Measurements from ENCODE around the gene ADCY1.
"Not testable (repeated sequence)": the region's sequence is repeated elsewhere in the genome, so short reads cannot be mapped to it uniquely, and the experiment has no call there.

The ADCY1 gene

DNA sequence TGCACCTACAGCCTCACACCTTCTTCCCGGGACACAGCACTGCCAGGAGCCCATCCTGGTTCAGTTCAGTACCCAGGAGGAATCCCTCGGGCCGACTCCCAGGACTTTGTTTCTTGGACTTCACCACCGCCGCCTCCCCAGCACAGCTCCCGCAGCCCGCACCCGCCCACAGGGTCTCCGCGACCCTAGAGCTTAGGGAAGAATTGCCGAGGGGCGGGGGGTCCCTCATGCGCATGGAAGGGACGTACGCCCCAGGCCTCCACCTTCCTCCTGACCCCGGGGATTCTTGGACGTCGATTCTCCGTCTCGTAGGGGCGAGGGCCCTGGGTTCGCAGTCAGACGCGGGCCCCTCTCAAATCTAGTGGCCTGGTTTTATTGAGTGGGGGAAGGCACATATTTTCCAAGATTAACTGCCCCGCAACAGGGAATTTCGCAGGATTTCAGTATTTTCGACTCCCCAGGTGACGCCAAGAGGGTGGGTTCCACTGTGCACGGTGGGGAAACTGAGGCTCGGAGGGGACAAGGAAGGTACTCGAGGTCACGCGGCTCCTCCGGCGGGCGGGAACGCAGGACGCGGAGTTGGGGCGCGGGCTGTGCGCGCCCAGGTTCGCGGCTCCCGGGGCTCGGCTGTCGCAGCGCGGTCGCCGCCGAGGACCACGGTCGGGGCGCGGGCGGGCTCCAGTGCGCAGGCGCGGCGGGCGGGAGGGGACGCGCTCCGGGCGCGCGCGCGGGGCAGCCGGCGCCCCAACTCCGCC is at the start of gene ADCY1:
Gene ADCY1, plus strand, starts transcription at position 708 of the 755 bp plus-strand sequence. CDS start 176 bp downstream, outside the sequence.
- H3K9ac ChIP-seq (ENCODE audit: low read depth, low read length) = peak within 1 kb of the TSS; percentile 81
- no peaks in the 10 kb centered on the region for H3K9me3 ChIP-seq (ENCODE audit: control insufficient read depth, insufficient read depth, low read length)
- peaks cover 4% of the 10 kb centered on the region; the same call in 1 of the 2 replicates for H3K4me1 ChIP-seq (ENCODE audit: insufficient read depth, low read length)
- no peaks in the 10 kb centered on the region for H3K36me3 ChIP-seq (ENCODE audit: insufficient read depth, low read length)

DNA sequence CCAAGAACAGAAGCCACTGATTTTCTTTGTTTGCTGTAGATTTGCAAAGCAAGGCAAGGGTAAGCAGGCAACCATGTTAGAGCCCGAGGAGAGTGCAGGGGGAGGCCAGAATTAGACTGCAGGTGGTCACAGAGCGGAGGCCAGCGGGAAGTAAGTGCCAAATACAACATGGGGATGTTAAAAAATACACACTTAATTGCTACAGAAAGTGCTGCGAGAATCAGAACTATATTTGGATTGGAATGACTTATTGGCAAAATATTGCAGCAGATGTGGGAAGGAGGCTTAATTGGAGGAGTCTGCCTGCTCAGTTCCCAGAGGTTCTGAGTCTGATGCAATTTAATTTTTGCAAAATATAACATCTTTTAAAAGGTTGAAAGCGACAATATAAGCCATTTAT is 49.7 kb upstream of the ADCY1 start:
- H3K36me3 ChIP-seq (ENCODE audit: insufficient read depth, low read length) = no peaks in the 10 kb centered on the region
- H3K4me1 ChIP-seq (ENCODE audit: insufficient read depth, low read length) = no peaks in the 10 kb centered on the region
- peaks cover 2% of the 10 kb centered on the region; the same call in 1 of the 2 replicates for H3K9me3 ChIP-seq (ENCODE audit: control insufficient read depth, insufficient read depth, low read length)
- H3K9ac ChIP-seq (ENCODE audit: low read depth, low read length) = no peak overlapping the region

DNA sequence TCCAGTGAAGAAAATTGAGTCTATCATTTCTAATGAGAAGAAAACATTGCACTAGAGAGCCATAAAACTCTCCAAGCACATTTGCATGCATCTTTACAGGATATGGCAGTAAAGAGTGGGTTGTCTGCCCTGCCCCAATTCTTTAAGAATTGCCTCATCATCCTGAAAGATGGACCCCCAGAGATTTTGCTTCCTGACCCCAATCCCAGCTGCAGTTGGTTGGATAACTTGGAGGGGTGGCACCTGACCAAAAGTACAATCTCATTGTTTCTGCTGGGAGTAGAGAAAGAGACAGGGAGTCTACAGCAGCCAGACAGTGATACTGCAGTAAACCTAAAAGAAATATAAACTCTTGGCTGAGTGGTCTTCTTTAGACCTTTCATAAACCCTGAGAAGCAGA is 49.1 kb upstream of the ADCY1 start:
- Histone ChIP-seq H3K4me1 (ENCODE audit: insufficient read depth, low read length) (no peaks in the 10 kb centered on the region), H3K9me3 (ENCODE audit: control insufficient read depth, insufficient read depth, low read length) (no peaks in the 10 kb centered on the region), H3K9ac (ENCODE audit: low read depth, low read length) (no peak overlapping the region), H3K36me3 (ENCODE audit: insufficient read depth, low read length) (no peaks in the 10 kb centered on the region)

DNA sequence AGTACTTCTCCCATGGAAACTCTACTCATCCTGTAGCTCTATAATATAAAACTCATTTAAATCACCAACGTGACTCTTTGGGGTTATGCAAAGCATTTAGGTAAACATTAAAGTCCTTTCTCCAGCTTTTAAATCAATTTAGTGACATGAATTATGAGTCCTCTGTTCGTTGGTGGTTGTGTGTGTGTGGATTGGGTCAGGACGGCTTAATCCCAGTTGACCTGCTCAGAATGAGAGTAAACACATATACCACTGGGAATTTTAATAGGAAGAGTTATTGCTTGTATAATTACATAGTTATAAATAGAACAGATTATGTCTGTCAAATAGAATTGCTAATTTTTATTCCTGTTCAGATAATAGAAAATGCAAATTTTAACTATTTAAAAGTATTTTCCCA is 30.7 kb upstream of the ADCY1 start:
- Histone ChIP-seq H3K9ac (ENCODE audit: low read depth, low read length) (no peak overlapping the region), H3K36me3 (ENCODE audit: insufficient read depth, low read length) (no peaks in the 10 kb centered on the region), H3K9me3 (ENCODE audit: control insufficient read depth, insufficient read depth, low read length) (peaks cover 2% of the 10 kb centered on the region; the same call in 1 of the 2 replicates), H3K4me1 (ENCODE audit: insufficient read depth, low read length) (no peaks in the 10 kb centered on the region)

DNA sequence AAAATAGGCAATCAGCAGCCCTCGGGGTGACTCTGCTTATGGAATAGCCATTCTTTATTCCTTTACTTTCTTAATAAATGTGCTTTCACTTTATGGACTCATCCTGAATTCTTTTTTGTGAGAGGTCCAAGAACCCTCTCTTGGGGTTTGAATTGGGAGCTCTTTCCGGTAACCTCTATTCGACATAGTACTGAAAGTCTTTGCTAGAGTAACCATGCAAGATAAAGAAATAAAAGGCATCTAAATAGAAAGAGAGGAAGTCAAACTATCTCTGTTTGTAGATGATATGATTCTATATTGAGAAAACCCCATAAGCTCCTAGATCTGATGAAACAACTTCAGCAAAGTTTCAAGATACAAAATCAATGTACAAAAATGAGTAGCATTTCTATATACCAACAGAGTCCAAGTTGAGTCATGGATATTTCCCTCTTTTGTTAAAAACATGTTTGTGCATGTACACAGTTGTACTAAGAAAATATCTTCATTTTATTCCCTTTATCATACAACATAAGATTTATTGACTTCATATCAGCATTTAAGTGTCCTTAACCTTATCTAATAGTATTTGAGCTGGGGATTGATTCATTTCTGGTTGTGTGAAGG is 29.0 kb upstream of the ADCY1 start:
- H3K9me3 ChIP-seq (ENCODE audit: control insufficient read depth, insufficient read depth, low read length); H3K36me3 ChIP-seq (ENCODE audit: insufficient read depth, low read length): not testable (repeated sequence)

DNA sequence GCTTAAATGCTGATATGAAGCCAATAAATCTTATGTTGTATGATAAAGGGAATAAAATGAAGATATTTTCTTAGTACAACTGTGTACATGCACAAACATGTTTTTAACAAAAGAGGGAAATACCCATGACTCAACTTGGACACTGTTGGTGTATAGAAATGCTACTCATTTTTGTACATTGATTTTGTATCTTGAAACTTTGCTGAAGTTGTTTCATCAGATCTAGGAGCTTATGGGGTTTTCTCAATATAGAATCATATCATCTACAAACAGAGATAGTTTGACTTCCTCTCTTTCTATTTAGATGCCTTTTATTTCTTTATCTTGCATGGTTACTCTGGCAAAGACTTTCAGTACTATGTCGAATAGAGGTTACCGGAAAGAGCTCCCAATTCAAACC is 25.3 kb upstream of the ADCY1 start:
- not testable (repeated sequence) for H3K9ac ChIP-seq (ENCODE audit: low read depth, low read length); H3K9me3 ChIP-seq (ENCODE audit: control insufficient read depth, insufficient read depth, low read length); H3K4me1 ChIP-seq (ENCODE audit: insufficient read depth, low read length); H3K36me3 ChIP-seq (ENCODE audit: insufficient read depth, low read length)

More for the DNA sequence above, 29.0 kb upstream of the ADCY1 start:
- H3K9ac ChIP-seq (ENCODE audit: low read depth, low read length); H3K4me1 ChIP-seq (ENCODE audit: insufficient read depth, low read length): not testable (repeated sequence)

DNA sequence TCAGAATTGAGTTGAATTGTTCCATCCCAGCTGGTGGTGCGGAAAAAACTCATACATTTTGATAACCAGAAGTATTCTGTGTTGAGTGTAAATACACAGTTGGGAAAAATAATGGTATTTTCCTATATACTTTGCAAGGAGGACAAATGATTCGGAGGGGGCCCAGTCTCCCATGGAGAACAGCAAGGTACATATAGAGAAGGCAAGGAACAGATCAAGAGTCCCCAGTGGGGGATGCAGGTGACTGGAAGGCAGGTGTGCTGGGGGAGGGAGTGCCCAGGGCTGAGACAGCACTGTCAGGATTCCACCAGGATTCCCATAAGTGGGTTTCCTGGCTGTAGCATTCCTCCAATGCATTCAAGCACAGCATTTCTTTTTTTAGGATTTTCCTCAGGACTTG is 10.8 kb upstream of the ADCY1 start:
- Histone ChIP-seq H3K4me1 (ENCODE audit: insufficient read depth, low read length) (no peaks in the 10 kb centered on the region), H3K9me3 (ENCODE audit: control insufficient read depth, insufficient read depth, low read length) (peaks cover 6% of the 10 kb centered on the region), H3K9ac (ENCODE audit: low read depth, low read length) (no peak overlapping the region), H3K36me3 (ENCODE audit: insufficient read depth, low read length) (no peaks in the 10 kb centered on the region)

DNA sequence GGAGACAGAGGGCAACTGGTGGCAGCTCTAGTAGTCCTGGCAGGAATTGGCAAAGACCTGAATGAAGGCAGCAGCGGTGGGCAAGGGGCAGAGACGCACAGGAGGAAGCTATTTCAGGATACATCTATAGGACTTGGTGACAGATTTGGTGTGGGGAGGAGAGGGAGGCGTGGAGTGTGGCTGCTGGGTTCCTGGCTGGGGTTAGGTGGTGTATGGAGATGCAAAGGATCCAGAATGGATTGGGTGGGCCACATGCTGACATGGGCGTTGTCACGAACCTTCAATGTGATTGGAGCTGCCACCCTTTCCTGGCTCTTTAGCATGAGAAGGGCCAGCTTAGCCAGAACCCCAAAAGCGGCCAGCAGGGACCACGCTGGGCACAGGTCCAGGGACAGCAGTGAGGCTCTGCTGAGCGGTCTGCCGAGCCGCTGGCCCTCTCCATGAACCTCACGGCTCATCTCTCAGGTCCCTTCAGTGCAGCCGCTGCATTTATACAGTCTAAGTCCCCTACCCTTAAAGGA is 10.2 kb upstream of the ADCY1 start:
- Histone ChIP-seq H3K36me3 (ENCODE audit: insufficient read depth, low read length) (no peaks in the 10 kb centered on the region), H3K4me1 (ENCODE audit: insufficient read depth, low read length) (no peaks in the 10 kb centered on the region), H3K9me3 (ENCODE audit: control insufficient read depth, insufficient read depth, low read length) (peaks cover 6% of the 10 kb centered on the region), H3K9ac (ENCODE audit: low read depth, low read length) (no peak overlapping the region)

DNA sequence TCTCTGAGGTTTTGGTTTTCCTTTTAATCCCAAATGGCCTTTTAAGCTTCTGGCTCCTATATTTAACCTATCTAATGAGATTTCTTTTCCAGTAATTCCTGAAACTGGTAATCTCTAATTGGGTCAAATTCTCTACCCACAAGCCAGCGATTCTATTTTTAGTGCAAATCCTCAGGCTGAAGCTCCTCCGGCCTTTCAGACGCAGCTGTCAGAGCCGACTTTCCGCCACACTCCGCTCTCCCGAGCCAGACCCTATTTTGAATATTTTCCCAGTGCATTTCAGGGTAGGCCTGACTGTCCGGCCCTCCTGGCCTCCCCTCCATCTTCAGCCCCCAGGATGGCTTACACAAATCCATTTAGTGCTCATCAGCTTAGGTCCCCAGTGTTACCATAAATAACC is 9.7 kb upstream of the ADCY1 start:
- no peaks in the 10 kb centered on the region for H3K36me3 ChIP-seq (ENCODE audit: insufficient read depth, low read length)
- H3K9me3 ChIP-seq (ENCODE audit: control insufficient read depth, insufficient read depth, low read length) = peaks cover 1% of the 10 kb centered on the region; the same call in 1 of the 2 replicates

DNA sequence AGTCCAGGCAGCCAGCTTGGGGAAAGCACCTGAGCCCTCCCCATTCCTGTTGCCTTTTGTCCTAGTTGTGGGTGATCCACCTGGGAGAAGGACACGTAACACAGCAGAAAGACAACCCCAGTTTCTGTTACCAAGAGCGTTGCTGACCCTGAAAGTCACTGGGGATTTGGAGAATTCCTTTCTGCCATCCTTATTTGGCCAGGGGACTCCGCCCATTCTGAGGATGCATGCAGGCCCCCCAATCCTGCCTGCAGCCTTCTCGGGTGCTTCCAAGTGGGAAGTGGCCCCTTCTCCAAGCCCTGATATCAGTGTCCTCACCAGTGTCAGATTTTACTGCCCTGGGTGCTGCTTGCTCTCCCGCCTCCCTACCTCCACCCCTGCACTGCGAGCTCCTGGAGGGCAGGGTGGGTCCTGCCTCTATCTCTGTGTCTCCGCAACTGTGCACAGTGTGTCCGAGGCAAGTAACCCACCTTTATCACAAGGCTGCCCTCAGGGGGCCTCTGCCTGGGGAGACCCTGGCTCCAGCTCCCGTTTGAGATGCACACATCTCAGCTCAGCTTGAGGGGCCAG is 9.2 kb upstream of the ADCY1 start:
- Histone ChIP-seq H3K4me1 (ENCODE audit: insufficient read depth, low read length) (no peaks in the 10 kb centered on the region), H3K9me3 (ENCODE audit: control insufficient read depth, insufficient read depth, low read length) (no peaks in the 10 kb centered on the region)

More for the DNA sequence above, 9.7 kb upstream of the ADCY1 start:
- Histone ChIP-seq H3K9ac (ENCODE audit: low read depth, low read length) (no peak overlapping the region), H3K4me1 (ENCODE audit: insufficient read depth, low read length) (no peaks in the 10 kb centered on the region)

DNA sequence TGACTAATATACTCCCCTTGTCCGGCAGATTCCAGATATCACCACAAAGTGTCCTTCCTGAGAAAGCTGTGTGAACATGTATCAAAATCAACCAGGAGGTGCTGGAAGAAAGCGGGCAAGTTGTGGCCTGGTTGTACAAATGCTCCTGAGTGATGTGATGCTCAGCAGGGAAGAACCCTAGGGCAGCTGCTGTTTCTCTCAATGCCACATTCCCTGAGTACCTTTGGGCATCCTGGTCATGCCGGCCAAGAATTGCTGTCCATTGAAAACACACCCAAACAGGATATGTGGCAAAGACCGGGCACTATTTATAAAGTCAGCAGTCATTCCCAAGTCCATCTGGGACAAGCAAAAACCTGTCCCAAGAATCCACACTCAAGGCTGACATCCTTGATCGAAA is 7.8 kb upstream of the ADCY1 start:
- H3K9me3 ChIP-seq (ENCODE audit: control insufficient read depth, insufficient read depth, low read length) = no peaks in the 10 kb centered on the region
- H3K36me3 ChIP-seq (ENCODE audit: insufficient read depth, low read length) = no peaks in the 10 kb centered on the region
- H3K4me1 ChIP-seq (ENCODE audit: insufficient read depth, low read length) = no peaks in the 10 kb centered on the region
- H3K9ac ChIP-seq (ENCODE audit: low read depth, low read length) = no peak overlapping the region

More for the DNA sequence above, 9.2 kb upstream of the ADCY1 start:
- H3K9ac ChIP-seq (ENCODE audit: low read depth, low read length) = no peak overlapping the region
- H3K36me3 ChIP-seq (ENCODE audit: insufficient read depth, low read length) = no peaks in the 10 kb centered on the region

DNA sequence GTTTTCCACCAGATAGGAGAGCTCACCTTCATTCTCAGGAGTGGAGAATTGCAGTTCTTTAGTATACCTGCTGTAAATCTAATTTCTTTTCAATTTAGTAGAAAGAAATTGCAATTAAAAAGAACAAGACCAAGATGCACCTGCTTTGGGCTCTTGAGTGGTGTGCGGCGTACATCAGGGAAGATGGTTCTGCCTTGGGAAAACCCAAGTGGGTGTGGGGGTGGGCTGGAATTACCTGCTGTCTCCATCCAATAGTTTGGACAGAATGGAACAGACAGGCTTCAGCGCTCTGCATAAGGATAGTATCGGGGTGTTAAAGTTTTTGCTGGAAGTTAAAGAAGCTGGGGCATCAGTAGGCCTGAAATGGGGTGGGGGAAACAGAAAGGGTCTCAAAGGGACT is 7.2 kb upstream of the ADCY1 start:
- Histone ChIP-seq H3K4me1 (ENCODE audit: insufficient read depth, low read length) (no peaks in the 10 kb centered on the region), H3K36me3 (ENCODE audit: insufficient read depth, low read length) (no peaks in the 10 kb centered on the region), H3K9ac (ENCODE audit: low read depth, low read length) (no peak overlapping the region), H3K9me3 (ENCODE audit: control insufficient read depth, insufficient read depth, low read length) (no peaks in the 10 kb centered on the region)

DNA sequence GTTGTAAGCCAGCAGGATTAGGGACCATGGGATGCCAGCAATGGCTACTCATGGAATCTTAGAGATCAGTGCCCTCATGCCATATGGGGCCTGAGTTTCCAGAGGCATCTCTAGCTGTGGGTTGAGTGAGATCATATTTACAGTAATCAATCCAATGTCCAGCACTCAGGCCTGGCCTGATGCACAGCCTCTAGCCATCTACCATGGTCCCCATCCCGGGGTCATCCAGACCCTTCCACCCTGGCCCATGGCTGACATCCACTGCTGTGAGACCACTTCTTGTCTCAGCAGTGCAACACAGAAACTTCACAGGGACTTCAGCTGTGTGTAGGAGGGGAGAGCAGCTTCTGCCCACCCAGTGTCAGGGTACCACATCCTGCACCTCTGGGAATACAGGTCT is 6.5 kb upstream of the ADCY1 start:
- Histone ChIP-seq H3K9me3 (ENCODE audit: control insufficient read depth, insufficient read depth, low read length) (no peaks in the 10 kb centered on the region), H3K9ac (ENCODE audit: low read depth, low read length) (no peak overlapping the region), H3K36me3 (ENCODE audit: insufficient read depth, low read length) (no peaks in the 10 kb centered on the region), H3K4me1 (ENCODE audit: insufficient read depth, low read length) (no peaks in the 10 kb centered on the region)

DNA sequence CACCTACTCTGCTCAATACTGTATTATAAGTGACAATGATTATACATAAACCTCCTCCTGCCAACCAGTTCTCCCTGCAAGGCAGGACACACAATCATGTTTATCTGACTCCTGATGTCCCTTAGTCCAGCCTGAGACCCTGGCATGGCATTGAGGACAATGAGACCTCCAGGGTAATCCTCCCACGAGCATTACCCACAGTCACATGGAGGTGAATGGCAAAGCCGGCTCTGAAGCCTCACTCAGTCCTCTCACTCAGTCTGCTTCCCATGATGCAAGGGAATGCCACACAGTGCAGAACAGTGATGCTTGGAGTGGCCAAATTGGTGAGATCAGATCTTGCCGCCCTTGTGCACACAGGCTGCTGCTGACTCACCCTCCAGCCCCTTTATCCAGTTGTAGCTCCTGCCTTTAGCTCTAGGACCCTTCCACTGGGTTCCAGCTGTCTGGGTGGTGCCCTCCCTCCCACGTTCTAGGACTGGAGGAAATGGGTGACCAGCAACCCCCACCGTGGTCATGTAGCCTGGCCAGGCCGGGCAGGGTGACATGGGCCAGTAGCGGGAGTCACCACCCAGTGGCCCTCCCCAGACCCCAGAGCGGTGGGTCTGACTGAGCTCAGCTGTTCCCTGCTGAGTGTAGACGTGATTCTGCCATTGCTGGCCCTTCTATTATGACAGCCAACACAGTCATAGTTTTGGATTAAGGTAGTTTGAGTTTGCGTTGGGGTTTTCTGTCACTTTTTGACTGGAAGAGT is 5.5 kb upstream of the ADCY1 start:
- Histone ChIP-seq H3K36me3 (ENCODE audit: insufficient read depth, low read length) (no peaks in the 10 kb centered on the region), H3K9me3 (ENCODE audit: control insufficient read depth, insufficient read depth, low read length) (no peaks in the 10 kb centered on the region), H3K4me1 (ENCODE audit: insufficient read depth, low read length) (no peaks in the 10 kb centered on the region), H3K9ac (ENCODE audit: low read depth, low read length) (no peak overlapping the region)
